C4-2B (cell line): ENCODE results near the gene ZNF665.

Experiments used
- CTCF ChIP-seq: fragments of 450-650 bp; conservative IDR thresholded peaks from 2 replicates; pipeline ENCODE4 v1.5.1; 2017; ENCODE audit warnings: mild to moderate bottlenecking
- ZFX ChIP-seq: fragments of 450-650 bp; IDR thresholded peaks from 2 replicates; pipeline ENCODE4 v1.6.1; 2017

- TF ChIP-seq CTCF: no peak
- no peak for TF ChIP-seq ZFX
These were observed 32.8 kb downstream of the ZNF665 start for GRCh38 chr19:53160350-53160749.
